GM19468 (cell line): ENCODE data around the gene TRAFD1.

Experiments
- ATAC-seq: cut with Tn5 transposase; IDR thresholded peaks from one replicate; pipeline ENCODE4 v1.9.1; 2021; ENCODE audit warnings: mild to moderate bottlenecking, moderate library complexity, moderate number of reproducible peaks; ENCODE audit not compliant: unreplicated experiment; ENCODE audit errors: extremely low read depth

Gene TRAFD1

DNA sequence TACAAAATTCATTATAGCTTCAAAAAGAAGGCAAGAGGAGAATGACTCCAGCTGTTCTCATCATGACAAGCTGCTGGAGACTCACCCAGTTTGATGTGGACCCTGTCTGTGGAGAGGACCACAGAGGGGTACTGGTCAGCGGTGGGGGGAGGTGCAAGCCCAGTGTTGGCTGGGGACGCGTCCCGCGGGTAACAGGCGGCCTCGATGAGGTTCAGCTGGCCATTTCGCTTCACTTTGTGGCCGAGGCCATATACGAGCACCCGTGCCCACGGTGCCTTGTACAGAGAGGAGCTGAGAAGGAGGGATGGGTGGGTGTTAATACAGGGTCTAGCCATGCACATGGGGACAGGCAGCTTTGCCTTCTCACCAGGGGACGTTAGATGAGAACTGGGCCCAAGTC lies 67.1 kb downstream of the TRAFD1 start:
- no peak for ATAC-seq

DNA sequence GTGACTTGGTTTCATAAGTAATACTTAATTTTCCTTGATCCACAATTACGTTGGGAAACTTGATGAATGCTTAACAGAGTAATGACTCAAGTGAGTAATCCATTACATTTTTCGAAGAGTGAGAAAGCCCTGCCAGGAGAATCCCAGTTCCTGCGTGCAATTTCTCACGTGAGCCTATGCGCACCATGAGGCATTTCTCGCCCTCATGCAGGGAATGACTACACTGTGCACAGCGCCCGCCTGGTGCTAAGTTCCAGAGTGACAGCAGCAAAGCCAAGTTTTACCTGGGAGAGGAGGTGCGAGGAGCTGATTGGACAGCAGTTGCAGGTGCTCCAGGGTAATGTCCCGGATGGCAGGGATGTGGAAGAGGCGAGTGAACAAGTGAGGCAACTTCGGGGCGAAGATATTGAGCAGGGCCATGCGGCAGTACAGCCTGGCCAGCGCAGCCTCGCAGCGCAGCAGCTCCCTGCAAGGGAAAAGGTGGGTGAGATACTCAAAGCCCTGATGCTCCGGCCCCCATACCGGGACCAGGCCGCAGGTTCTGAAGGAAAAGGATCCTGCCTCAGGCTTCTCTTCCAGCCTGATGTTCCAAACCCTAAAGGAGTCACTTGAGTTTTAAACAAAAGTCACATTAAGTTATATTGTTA lies 69.4 kb downstream of the TRAFD1 start:
- no peak for ATAC-seq

DNA sequence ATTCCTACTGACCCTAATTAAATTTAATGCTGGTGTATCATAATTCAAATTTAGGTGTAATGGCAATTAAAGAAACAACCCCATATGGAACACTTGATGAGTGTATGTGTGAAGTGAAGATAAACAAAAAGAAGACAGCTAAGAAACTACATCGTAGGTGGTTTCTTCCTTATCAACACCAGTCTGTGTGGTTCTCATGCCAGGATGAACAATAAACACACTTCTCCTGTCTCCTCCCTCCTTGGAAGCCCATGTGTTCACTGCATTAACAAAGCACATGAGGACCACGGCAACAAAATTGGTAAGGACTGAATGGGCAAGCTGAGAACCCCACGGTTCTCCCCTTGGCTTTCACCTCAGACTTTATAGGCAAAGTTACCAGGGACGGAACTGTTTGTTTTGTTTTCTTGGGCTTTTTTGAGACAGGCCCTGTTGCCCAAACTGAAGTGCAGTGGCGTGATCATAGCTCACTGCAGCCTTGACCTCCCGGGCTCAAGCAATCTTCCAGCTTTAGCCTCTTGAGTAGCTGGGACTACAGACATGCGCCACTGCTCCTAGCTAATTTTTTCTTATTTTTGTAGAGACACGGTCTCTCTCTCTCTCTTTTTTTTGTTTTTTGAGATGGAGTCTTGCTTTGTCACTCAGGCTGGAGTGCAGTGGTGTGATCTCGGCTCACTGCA lies 71.0 kb downstream of the TRAFD1 start:
- no peak for ATAC-seq

DNA sequence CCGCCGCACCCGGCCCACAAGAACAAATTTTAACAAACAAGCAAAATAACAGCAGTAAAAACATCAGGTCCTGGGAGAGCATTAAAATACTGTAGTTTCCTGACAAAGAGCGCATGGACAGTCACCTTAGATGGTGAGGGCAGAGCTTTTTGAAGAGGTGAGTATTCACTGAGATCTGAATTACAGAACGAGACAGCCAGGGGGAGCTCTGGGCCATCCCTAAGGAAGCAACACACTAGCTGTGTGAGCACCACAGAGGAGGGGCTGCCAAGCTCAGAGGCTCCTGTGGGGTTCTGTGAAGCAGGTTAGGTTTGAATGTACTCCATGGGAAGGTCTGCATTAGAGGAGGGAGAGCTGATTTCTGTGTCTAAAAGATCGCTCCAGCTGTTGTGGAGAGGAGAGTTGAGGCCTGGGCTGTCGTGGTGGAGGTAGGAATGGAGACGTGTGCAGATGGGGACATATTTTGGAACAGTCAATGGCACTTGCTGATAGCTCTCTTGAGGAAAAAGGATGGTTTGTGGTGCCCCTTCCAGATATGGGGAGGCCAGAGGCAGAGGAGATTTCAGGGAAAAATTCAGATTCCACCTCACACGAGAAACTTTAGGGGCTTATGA lies 72.9 kb downstream of the TRAFD1 start:
- no peak for ATAC-seq

DNA sequence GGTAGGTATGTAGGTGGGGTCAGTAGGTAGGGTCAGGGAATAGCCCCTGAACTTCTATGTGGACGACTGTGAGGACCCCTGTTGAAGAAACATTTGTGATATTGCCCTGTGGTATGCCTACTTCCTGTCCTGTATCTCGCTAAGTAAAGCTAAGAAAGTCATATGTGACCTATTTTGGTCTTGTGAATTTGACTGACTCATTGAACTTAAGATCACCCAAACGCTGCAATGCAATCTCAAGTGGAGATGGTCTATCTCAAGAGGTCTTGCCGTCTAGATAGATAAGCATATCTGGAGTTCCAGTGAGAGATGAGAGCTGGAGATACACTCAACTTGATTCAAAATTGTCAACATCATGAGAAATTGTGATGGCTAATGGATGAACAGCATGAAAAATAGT lies 73.8 kb downstream of the TRAFD1 start:
- no peak for ATAC-seq
